Measurements from ENCODE around the gene DNAJC3. TPM values are rescaled to one million over a fixed set of nuclear protein-coding genes. Genes with fewer than 3 reads are reported as not detected.

The DNAJC3 gene
- total RNA-seq, 1 donor from 2014 or later: 93.1 TPM

DNA sequence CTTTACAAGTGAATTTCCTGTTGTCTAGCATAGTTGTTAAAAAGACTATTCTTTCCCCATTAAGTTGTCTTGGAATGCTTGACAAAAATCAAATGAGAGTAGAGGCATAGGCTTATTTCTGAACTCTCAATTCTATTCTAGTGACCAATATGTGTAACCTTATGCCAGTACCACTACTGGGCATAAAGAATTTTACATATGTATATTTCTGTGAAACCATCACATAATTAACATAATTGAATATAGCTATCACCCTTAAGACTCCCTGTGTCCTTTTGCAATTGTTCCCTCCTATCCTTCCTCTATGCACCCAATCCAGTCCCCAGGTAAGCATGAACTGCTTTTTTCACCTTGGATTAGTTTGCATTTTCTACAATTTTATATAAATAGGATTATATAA lies 165.0 kb downstream of the DNAJC3 start:
- DNase-seq (ENCODE audit: low read depth): no peak

DNA sequence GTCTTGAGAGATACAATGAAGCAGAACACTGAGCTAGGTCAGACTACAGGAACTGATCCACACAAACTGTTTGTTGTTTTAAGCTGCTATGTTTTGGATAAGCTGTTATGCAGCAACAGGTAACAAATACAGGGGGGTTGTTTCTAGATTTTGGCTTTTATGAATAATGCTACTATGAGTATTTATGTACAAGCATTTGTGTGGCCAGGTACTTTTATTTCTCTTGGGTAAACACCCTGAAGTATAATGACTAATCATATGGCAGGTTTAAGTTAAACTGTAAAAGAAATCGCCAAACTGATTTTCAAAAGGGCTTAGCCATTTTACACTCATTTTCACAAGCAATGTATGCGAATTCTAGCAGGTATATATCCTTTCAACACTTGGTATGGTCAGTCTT lies 166.0 kb downstream of the DNAJC3 start:
- DNase-seq (ENCODE audit: low read depth): no peak

Other genes with a start within 250 kb of the DNAJC3 start
- 3.1 and 44.0 TPM in 2 replicates for gene CLDN10, start 124.4 kb upstream of the DNAJC3 start, total RNA-seq
- gene DZIP1, start 32.4 kb upstream of the DNAJC3 start, total RNA-seq: 17.4 and 74.6 TPM in 2 replicates

All from renal cortical epithelial cell (primary cell).